ENCODE data around the gene SLC39A11. TPM values are rescaled to one million over a fixed set of nuclear protein-coding genes. Genes with fewer than 3 reads are reported as not detected.

Gene SLC39A11
- total and polyA plus RNA-seq, 2 donors (not counting 1 experiment from before 2014, with no cell fraction given) = 12.7 to 27.4 TPM

- Histone ChIP-seq H3K9me3 (ENCODE audit: control insufficient read depth, insufficient read depth, low read depth, low read length) (no peaks in the 10 kb centered on the region), H4K20me1 (ENCODE audit: control insufficient read depth, extremely low read depth, insufficient read depth, low read length) (no peaks in the 10 kb centered on the region), H3K36me3 (ENCODE audit: control insufficient read depth, insufficient read depth, low read length) (no peaks in the 10 kb centered on the region), H3K27me3 (ENCODE audit: control insufficient read depth, insufficient read depth, low read length) (no peaks in the 10 kb centered on the region), H2AFZ (ENCODE audit: low read length) (no peak overlapping the region), H3K4me1 (ENCODE audit: control insufficient read depth, extremely low read depth, insufficient read depth, low read length) (no peaks in the 10 kb centered on the region), H3K4me2 (ENCODE audit: extremely low read depth, insufficient read depth, low read length) (no peak overlapping the region), H3K4me3 (replicated peaks in 1 of 4; ENCODE audit: control extremely low read depth in 1 of 4, insufficient read depth in 1 of 4, low read depth in 3 of 4, low read length in 4 of 4) (no peak overlapping the region), H3K79me2 (ENCODE audit: control insufficient read depth, insufficient read depth, low read length) (no peaks in the 10 kb centered on the region), H3K27ac (ENCODE audit: insufficient read depth, low read length) (no peak overlapping the region), H3K9ac (ENCODE audit: insufficient read depth, low read length) (no peak overlapping the region)
- TF ChIP-seq EZH2 (IDR thresholded peaks at IDR 0.05; ENCODE audit: low read length, missing control alignments) = no peak
- no peak for TF ChIP-seq CTCF (conservative IDR thresholded peaks at IDR 0.05 in 1 of 2, IDR thresholded peaks at IDR 0.05 in 1 of 2; ENCODE audit: low read depth in 1 of 2, low read length in 2 of 2)
- DNase-seq (ENCODE audit: low read depth in 2 of 2) = no peak
Observed at GRCh38 chr17:73139296-73139695, 46.8 kb upstream of the SLC39A11 start.

- TF ChIP-seq CTCF (conservative IDR thresholded peaks at IDR 0.05 in 1 of 2, IDR thresholded peaks at IDR 0.05 in 1 of 2; ENCODE audit: low read depth in 1 of 2, low read length in 2 of 2) = no peak
- no peak for TF ChIP-seq EZH2 (IDR thresholded peaks at IDR 0.05; ENCODE audit: low read length, missing control alignments)
- Histone ChIP-seq H4K20me1 (ENCODE audit: control insufficient read depth, extremely low read depth, insufficient read depth, low read length) (no peaks in the 10 kb centered on the region), H3K4me1 (ENCODE audit: control insufficient read depth, extremely low read depth, insufficient read depth, low read length) (no peaks in the 10 kb centered on the region), H3K27ac (ENCODE audit: insufficient read depth, low read length) (no peak overlapping the region), H3K9ac (ENCODE audit: insufficient read depth, low read length) (no peak overlapping the region), H3K27me3 (ENCODE audit: control insufficient read depth, insufficient read depth, low read length) (no peaks in the 10 kb centered on the region), H3K4me2 (ENCODE audit: extremely low read depth, insufficient read depth, low read length) (no peak overlapping the region), H3K4me3 (replicated peaks in 1 of 4; ENCODE audit: control extremely low read depth in 1 of 4, insufficient read depth in 1 of 4, low read depth in 3 of 4, low read length in 4 of 4) (no peak overlapping the region), H3K9me3 (ENCODE audit: control insufficient read depth, insufficient read depth, low read depth, low read length) (no peaks in the 10 kb centered on the region), H3K79me2 (ENCODE audit: control insufficient read depth, insufficient read depth, low read length) (no peaks in the 10 kb centered on the region), H2AFZ (ENCODE audit: low read length) (no peak overlapping the region), H3K36me3 (ENCODE audit: control insufficient read depth, insufficient read depth, low read length) (no peaks in the 10 kb centered on the region)
- DNase-seq (ENCODE audit: low read depth in 2 of 2) = no peak
Observed at GRCh38 chr17:73138541-73139138, 46.2 kb upstream of the SLC39A11 start.

GRCh38 chr17:73137376-73137775 is 44.9 kb upstream of the SLC39A11 start:
- Histone ChIP-seq H2AFZ (ENCODE audit: low read length) (no peak overlapping the region), H4K20me1 (ENCODE audit: control insufficient read depth, extremely low read depth, insufficient read depth, low read length) (no peaks in the 10 kb centered on the region), H3K4me1 (ENCODE audit: control insufficient read depth, extremely low read depth, insufficient read depth, low read length) (no peaks in the 10 kb centered on the region), H3K9ac (ENCODE audit: insufficient read depth, low read length) (no peak overlapping the region), H3K9me3 (ENCODE audit: control insufficient read depth, insufficient read depth, low read depth, low read length) (no peaks in the 10 kb centered on the region), H3K36me3 (ENCODE audit: control insufficient read depth, insufficient read depth, low read length) (no peaks in the 10 kb centered on the region), H3K4me2 (ENCODE audit: extremely low read depth, insufficient read depth, low read length) (no peak overlapping the region), H3K27me3 (ENCODE audit: control insufficient read depth, insufficient read depth, low read length) (no peaks in the 10 kb centered on the region), H3K27ac (ENCODE audit: insufficient read depth, low read length) (no peak overlapping the region), H3K4me3 (replicated peaks in 1 of 4; ENCODE audit: control extremely low read depth in 1 of 4, insufficient read depth in 1 of 4, low read depth in 3 of 4, low read length in 4 of 4) (no peak overlapping the region), H3K79me2 (ENCODE audit: control insufficient read depth, insufficient read depth, low read length) (no peaks in the 10 kb centered on the region)
- DNase-seq (ENCODE audit: low read depth in 2 of 2) = no peak
- TF ChIP-seq CTCF (conservative IDR thresholded peaks at IDR 0.05 in 1 of 2, IDR thresholded peaks at IDR 0.05 in 1 of 2; ENCODE audit: low read depth in 1 of 2, low read length in 2 of 2) (no peak), EZH2 (IDR thresholded peaks at IDR 0.05; ENCODE audit: low read length, missing control alignments) (no peak)

Measured in fibroblast of lung (primary cell).